SH-SY5Y (cell line): Measurements from ENCODE around the gene ABCG2.

ENCODE experiments used
- GATA2 ChIP-seq: IDR thresholded peaks from 2 replicates; pipeline ENCODE4 v1.6.1; 2011; ENCODE audit warnings: mild to moderate bottlenecking, low read depth, low read length
- GATA3 ChIP-seq: IDR thresholded peaks from 2 replicates; pipeline ENCODE4 v1.6.1; 2011; ENCODE audit warnings: low read depth, mild to moderate bottlenecking, low read length, moderate library complexity

GRCh38 chr4:88093874-88094273, 64.6 kb downstream of the ABCG2 start:
- no peak for TF ChIP-seq GATA3
- TF ChIP-seq GATA2 = no peak
